Fibroblast of pulmonary artery (primary cell): Measurements from ENCODE around the gene OR2T4.

ENCODE experiments used
- DNase-seq: peaks from one replicate; pipeline ENCODE4 v3.0.0-alpha.2; 2010; ENCODE audit warnings: low read depth
- H3K4me3 ChIP-seq: replicated peaks from 2 replicates; pipeline ENCODE4 v1.5.1; 2011; ENCODE audit warnings: low read depth, mild to moderate bottlenecking, control low read depth, low read length, moderate library complexity
- TF ChIP-seq, protein P1 (sequence below): IDR thresholded peaks from 2 replicates; pipeline ENCODE4 v1.5.1; 2011; ENCODE audit warnings: mild to moderate bottlenecking, control low read depth, low read length, inconsistent platforms; ENCODE audit errors: missing control alignments

OR2T4 gene, protein sequence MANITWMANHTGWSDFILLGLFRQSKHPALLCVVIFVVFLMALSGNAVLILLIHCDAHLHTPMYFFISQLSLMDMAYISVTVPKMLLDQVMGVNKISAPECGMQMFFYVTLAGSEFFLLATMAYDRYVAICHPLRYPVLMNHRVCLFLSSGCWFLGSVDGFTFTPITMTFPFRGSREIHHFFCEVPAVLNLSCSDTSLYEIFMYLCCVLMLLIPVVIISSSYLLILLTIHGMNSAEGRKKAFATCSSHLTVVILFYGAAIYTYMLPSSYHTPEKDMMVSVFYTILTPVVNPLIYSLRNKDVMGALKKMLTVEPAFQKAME

DNA sequence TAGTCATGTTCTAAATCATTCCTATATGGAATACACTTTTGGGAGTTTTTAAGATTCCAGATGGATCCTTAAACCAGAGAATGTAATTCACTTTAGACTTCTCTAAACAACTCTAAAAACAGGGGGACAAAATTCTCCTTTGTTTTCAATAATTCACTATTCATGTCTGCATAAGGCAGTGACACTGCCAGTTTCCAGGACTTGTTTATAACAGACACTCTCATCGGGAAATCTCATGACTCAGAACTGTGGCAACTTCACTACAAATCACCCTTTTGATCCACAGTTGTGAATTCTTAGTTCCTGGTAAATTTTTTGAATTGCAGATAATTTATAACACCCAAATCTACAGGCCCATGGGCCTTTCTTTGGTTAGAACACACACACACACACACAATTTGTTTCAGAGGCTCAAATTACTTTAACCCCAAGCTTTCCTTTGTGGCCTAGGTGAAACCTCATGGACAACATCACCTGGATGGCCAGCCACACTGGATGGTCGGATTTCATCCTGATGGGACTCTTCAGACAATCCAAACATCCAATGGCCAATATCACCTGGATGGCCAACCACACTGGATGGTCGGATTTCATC is at the start of gene OR2T4:
OR2T4 (plus strand) TSS at position 545 of the 595 bp plus-strand sequence; CDS start at position 545, 0 bp downstream.
- no peak for DNase-seq
- no peak within 1 kb of the TSS for H3K4me3 ChIP-seq
- TF ChIP-seq, protein P1, sequence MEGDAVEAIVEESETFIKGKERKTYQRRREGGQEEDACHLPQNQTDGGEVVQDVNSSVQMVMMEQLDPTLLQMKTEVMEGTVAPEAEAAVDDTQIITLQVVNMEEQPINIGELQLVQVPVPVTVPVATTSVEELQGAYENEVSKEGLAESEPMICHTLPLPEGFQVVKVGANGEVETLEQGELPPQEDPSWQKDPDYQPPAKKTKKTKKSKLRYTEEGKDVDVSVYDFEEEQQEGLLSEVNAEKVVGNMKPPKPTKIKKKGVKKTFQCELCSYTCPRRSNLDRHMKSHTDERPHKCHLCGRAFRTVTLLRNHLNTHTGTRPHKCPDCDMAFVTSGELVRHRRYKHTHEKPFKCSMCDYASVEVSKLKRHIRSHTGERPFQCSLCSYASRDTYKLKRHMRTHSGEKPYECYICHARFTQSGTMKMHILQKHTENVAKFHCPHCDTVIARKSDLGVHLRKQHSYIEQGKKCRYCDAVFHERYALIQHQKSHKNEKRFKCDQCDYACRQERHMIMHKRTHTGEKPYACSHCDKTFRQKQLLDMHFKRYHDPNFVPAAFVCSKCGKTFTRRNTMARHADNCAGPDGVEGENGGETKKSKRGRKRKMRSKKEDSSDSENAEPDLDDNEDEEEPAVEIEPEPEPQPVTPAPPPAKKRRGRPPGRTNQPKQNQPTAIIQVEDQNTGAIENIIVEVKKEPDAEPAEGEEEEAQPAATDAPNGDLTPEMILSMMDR: no peak

DNA sequence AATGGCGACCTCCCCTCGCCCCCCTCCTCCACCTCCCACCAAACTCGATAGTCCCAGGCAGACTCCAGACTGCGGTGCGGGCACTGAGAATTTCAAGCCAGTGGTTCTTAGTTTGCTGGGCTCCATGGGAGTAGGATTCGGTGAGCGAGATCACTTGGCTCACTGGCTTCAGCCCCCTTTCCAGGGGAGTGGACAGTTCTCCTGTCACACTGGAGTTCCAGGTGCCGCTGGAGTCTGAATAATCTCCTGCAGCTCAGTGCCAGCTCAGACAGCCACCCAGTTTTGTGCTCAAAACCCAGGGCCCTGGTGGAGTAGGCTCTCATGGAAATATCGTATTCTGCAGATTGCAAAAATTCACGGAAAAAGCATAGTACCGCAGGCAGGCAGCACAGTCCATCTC is 44.7 kb upstream of the OR2T4 start:
- DNase-seq: no peak
- no peak overlapping the region for H3K4me3 ChIP-seq
- TF ChIP-seq, protein P1: no peak

DNA sequence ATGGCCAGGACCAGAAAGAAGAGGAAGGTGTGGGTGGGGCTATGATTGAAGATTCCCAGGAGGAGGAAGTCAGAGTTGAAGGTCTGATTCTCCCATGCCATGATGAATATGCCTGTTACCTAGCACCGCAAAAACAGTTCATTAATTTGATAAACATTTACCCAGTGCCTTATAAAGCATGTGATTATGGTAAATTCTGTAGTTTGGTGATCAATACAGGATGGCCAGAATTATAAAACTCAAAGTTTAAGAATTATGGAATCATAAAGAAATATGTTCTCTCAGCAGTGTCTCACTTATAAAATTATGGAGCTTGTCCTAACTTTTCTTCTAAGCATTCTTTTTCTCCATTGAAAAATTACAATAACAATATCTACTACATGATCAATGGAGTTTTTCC is 37.0 kb upstream of the OR2T4 start, which contains the start of gene OR2M7:
OR2M7 (minus strand) TSS at position 101 of the 400 bp plus-strand sequence; CDS start at position 101, 0 bp downstream.
- H3K4me3 ChIP-seq: no peak within 1 kb of the TSS
- no peak for DNase-seq
- TF ChIP-seq, protein P1: no peak

DNA sequence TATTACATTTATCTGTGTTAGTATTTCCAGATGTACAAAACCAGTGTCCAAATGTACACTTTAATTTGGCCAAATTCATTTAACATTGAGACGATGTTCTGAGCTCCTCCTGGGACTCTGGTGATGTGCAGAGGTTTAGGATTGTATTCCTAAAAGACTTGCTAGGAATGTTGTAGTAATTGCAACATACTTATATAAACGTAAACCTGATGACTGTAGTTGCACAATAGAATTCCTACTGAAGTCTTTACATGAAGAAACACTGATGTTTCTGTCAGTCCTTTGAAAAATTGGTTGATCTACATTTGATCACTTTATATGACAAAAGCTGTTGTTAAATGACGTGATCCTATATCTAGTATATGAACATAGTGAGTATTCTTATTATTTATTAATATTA is 18.0 kb upstream of the OR2T4 start:
- DNase-seq: no peak
- H3K4me3 ChIP-seq: no peak overlapping the region
- TF ChIP-seq, protein P1: no peak

DNA sequence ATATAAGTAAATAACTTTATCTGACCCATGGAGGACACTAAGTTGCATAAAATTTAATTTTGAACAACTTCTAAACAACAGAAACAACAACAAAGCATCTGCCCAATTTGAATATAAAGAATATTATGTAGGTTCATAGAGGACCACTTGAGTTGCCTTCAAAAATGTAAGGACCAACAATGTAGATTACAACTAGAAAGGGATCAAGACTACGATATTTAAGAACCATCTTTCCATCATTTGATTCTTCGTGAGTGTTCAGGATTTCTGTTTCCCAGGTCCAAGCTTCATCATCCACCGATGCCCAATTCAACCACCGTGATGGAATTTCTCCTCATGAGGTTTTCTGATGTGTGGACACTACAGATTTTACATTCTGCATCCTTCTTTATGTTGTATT is 13.0 kb upstream of the OR2T4 start, which contains the start of gene OR14C36:
OR14C36 (plus strand) TSS at position 301 of the 400 bp plus-strand sequence; CDS start at position 301, 0 bp downstream.
- no peak for DNase-seq
- no peak within 1 kb of the TSS for H3K4me3 ChIP-seq
- TF ChIP-seq, protein P1: no peak

DNA sequence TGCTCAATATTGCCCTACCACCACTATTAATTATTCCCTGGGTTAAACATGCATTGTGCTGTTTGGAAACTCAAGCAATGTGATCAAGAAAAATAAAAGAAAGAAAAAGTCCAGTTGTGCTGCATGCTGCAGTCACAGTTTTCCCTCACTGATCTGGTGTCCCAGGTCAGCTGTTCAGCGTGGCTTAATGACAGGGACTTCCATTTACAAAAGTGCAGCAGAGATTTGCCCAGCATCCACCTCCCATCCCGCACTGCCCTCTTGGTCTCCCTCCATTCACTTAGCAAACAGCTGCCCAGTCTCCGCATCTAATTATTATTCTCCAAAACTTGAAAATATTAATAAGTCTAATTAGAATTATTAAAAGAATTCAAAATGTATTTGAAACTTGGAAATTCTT is 2.0 kb upstream of the OR2T4 start:
- no peak for DNase-seq
- TF ChIP-seq, protein P1: no peak
- H3K4me3 ChIP-seq: no peak overlapping the region

DNA sequence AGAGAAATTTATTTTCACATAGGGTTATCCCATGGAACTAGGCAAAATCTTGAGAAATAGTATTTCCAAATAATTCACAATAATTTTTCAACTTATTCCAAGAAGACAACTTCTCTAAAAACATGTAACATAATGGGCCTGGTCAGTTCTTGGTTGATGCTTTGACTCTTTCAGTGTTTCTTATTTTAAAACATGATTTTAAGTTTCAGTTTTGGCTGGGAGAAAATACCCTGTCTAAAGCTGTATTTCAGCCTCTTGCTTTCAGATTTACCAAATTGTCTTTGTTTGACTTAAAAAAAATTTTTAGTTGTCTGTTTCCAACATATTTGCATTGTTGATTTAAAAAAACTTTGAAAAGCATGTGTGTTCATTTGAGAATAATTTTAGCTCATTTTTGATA is 5.1 kb downstream of the OR2T4 start:
- TF ChIP-seq, protein P1: no peak
- H3K4me3 ChIP-seq: no peak overlapping the region
- DNase-seq: no peak
